Left lobe of liver (tissue), 2 donors: Measurements from ENCODE around the gene BEAN1. TPM values are rescaled to one million over a fixed set of nuclear protein-coding genes. Genes with fewer than 3 reads are reported as not detected.
A peak's percentile ranks its signal among the peaks of the same experiment; 100 is the strongest.

Source experiments
- ATAC-seq: fragments of 200-7000 bp; cut with Tn5 transposase; one replicate; pipeline ENCODE4 v1.9.1; 2020; ENCODE audit warnings: mild to moderate bottlenecking, moderate library complexity
- DNase-seq: peaks from one replicate; pipeline ENCODE4 v3.0.0-alpha.2; 2020; ENCODE audit warnings: low spot score
- total RNA-seq: library from RNA; stranded (reverse); gene quantifications from one replicate; pipeline ENCODE4 v1.2.1, GENCODE V29; 2021
- donor health status: DM: no; HTN: no; CAD: no; lungs with moderate emphysema.
- donor health status: DM: no; HTN: yes; CAD: no.

Gene BEAN1
- total RNA-seq, 1 donor from 2014 or later: 0.38 TPM

GRCh38 chr16:66467611-66468010 lies 40.5 kb downstream of the BEAN1 start:
- no peak for DNase-seq
- ATAC-seq: no peak

- DNase-seq (no peak), ATAC-seq (no peak)
These were observed 41.3 kb downstream of the BEAN1 start for GRCh38 chr16:66468321-66468965.

- no peak for ATAC-seq
- no peak for DNase-seq
These were observed 42.3 kb downstream of the BEAN1 start for GRCh38 chr16:66469291-66469946.

GRCh38 chr16:66469947-66470546 lies 43.0 kb downstream of the BEAN1 start:
- DNase-seq: no peak
- no peak for ATAC-seq

GRCh38 chr16:66470556-66470955 lies 43.5 kb downstream of the BEAN1 start:
- no peak for DNase-seq
- ATAC-seq: no peak

GRCh38 chr16:66471264-66471663 lies 44.2 kb downstream of the BEAN1 start:
- no peak for DNase-seq
- ATAC-seq: no peak

- ATAC-seq (no peak), DNase-seq (no peak)
These were observed 44.8 kb downstream of the BEAN1 start for GRCh38 chr16:66471716-66472393.

GRCh38 chr16:66473051-66473571 lies 46.0 kb downstream of the BEAN1 start:
- no peak for ATAC-seq
- no peak for DNase-seq

GRCh38 chr16:66473654-66474519 lies 46.8 kb downstream of the BEAN1 start:
- peak; percentile 16 for DNase-seq
- ATAC-seq: no peak

- peak; percentile 22 for DNase-seq
These were observed 47.7 kb downstream of the BEAN1 start for GRCh38 chr16:66474750-66475199.

GRCh38 chr16:66475232-66475631 lies 48.1 kb downstream of the BEAN1 start:
- ATAC-seq (no peak), DNase-seq (no peak)

More at GRCh38 chr16:66474750-66475199, 47.7 kb downstream of the BEAN1 start:
- no peak for ATAC-seq

GRCh38 chr16:66476328-66477027 lies 49.4 kb downstream of the BEAN1 start:
- ATAC-seq (peak; percentile 36), DNase-seq (peak; percentile 45)

- DNase-seq (peak; percentile 43), ATAC-seq (no peak)
These were observed 50.0 kb downstream of the BEAN1 start for GRCh38 chr16:66477028-66477515.

- DNase-seq (peak; percentile 79), ATAC-seq (peak; percentile 90)
These were observed 51.8 kb downstream of the BEAN1 start for GRCh38 chr16:66478733-66479511.

GRCh38 chr16:66479661-66480264 lies 52.7 kb downstream of the BEAN1 start:
- ATAC-seq (no peak), DNase-seq (peak; percentile 39)

GRCh38 chr16:66480265-66481080 lies 53.4 kb downstream of the BEAN1 start:
- peak; percentile 42 for DNase-seq
- no peak for ATAC-seq
